ENCODE data around the gene TMEM171. TPM values are rescaled to one million over a fixed set of nuclear protein-coding genes. Genes with fewer than 3 reads are reported as not detected.

Gene TMEM171
- total and polyA plus RNA-seq, 4 donors: 1.0 to 2.1 (median 1.4) TPM; not detected in 1

- H3K4me1 ChIP-seq (ENCODE audit: control insufficient read depth in 4 of 4, insufficient read depth in 4 of 4, low read length in 3 of 4): no peaks in the 10 kb centered on the region
- TF ChIP-seq ZBTB33 (IDR thresholded peaks at IDR 0.05): no peak
- no peak for TF ChIP-seq REST (IDR thresholded peaks at IDR 0.05)
- TF ChIP-seq ATF3 (IDR thresholded peaks at IDR 0.05): no peak
- TF ChIP-seq EGR1 (IDR thresholded peaks at IDR 0.05; ENCODE audit: low read depth in 2 of 2): no peak
- no peak for TF ChIP-seq TAF1 (conservative IDR thresholded peaks at IDR 0.05)
- TF ChIP-seq GABPA (IDR thresholded peaks at IDR 0.05 in 1 of 2, conservative IDR thresholded peaks at IDR 0.05 in 1 of 2): no peak
- no peak for TF ChIP-seq HNF4A (conservative IDR thresholded peaks at IDR 0.05)
- TF ChIP-seq HNF4G (IDR thresholded peaks at IDR 0.05): no peak
- TF ChIP-seq RXRA (IDR thresholded peaks at IDR 0.05): no peak
- TF ChIP-seq MAX (IDR thresholded peaks at IDR 0.05): no peak
- no peak overlapping the region for H3K4me3 ChIP-seq (ENCODE audit: low read depth in 1 of 3, low read length in 3 of 3)
- DNase-seq (ENCODE audit: low spot score): no peak
- no peak overlapping the region for H3K9ac ChIP-seq (ENCODE audit: low read depth in 1 of 2, low read length in 2 of 2)
- 86% methylated on average over 2 of the region's 2 CpGs for WGBS
- H3K36me3 ChIP-seq (ENCODE audit: control insufficient read depth in 4 of 4, insufficient read depth in 3 of 4, low read depth in 1 of 4, low read length in 3 of 4): no peaks in the 10 kb centered on the region
- H3K27ac ChIP-seq (ENCODE audit: low read depth in 1 of 2, low read length in 2 of 2): no peak overlapping the region
- no peaks in the 10 kb centered on the region for H3K9me3 ChIP-seq (ENCODE audit: control insufficient read depth in 4 of 4, low read length in 3 of 4)
- H3K27me3 ChIP-seq (ENCODE audit: control insufficient read depth in 4 of 4, insufficient read depth in 4 of 4, low read length in 3 of 4): no peaks in the 10 kb centered on the region
Measured at GRCh38 chr5:73132759-73133158, 12.4 kb downstream of the TMEM171 start.

GRCh38 chr5:73135021-73135420, 14.6 kb downstream of the TMEM171 start:
- Histone ChIP-seq H3K27me3 (ENCODE audit: control insufficient read depth in 4 of 4, insufficient read depth in 4 of 4, low read length in 3 of 4) (no peaks in the 10 kb centered on the region), H3K27ac (ENCODE audit: low read depth in 1 of 2, low read length in 2 of 2) (no peak overlapping the region), H3K4me1 (ENCODE audit: control insufficient read depth in 4 of 4, insufficient read depth in 4 of 4, low read length in 3 of 4) (no peaks in the 10 kb centered on the region), H3K4me3 (ENCODE audit: low read depth in 1 of 3, low read length in 3 of 3) (no peak overlapping the region), H3K36me3 (ENCODE audit: control insufficient read depth in 4 of 4, insufficient read depth in 3 of 4, low read depth in 1 of 4, low read length in 3 of 4) (no peaks in the 10 kb centered on the region), H3K9ac (ENCODE audit: low read depth in 1 of 2, low read length in 2 of 2) (no peak overlapping the region), H3K9me3 (ENCODE audit: control insufficient read depth in 4 of 4, low read length in 3 of 4) (no peaks in the 10 kb centered on the region)
- no peak for DNase-seq (ENCODE audit: low spot score)
- WGBS: 93% methylated on average over 3 of the region's 3 CpGs
- TF ChIP-seq TAF1 (conservative IDR thresholded peaks at IDR 0.05): no peak
- TF ChIP-seq FOXA2 (IDR thresholded peaks at IDR 0.05): no peak
- TF ChIP-seq SP1 (IDR thresholded peaks at IDR 0.05): no peak
- no peak for TF ChIP-seq MAX (IDR thresholded peaks at IDR 0.05)
- no peak for TF ChIP-seq HNF4A (conservative IDR thresholded peaks at IDR 0.05)
- no peak for TF ChIP-seq CTCF (IDR thresholded peaks at IDR 0.05; ENCODE audit: low read depth, low read length, missing input control)
- TF ChIP-seq ATF3 (IDR thresholded peaks at IDR 0.05): no peak
- no peak for TF ChIP-seq GABPA (IDR thresholded peaks at IDR 0.05 in 1 of 2, conservative IDR thresholded peaks at IDR 0.05 in 1 of 2)
- no peak for TF ChIP-seq REST (IDR thresholded peaks at IDR 0.05)
- no peak for TF ChIP-seq NR2F2 (IDR thresholded peaks at IDR 0.05)
- TF ChIP-seq HNF4G (IDR thresholded peaks at IDR 0.05): no peak
- no peak for TF ChIP-seq EGR1 (IDR thresholded peaks at IDR 0.05; ENCODE audit: low read depth in 2 of 2)
- no peak for TF ChIP-seq YY1 (IDR thresholded peaks at IDR 0.05)
- no peak for TF ChIP-seq RAD21 (IDR thresholded peaks at IDR 0.05)
- TF ChIP-seq RXRA (IDR thresholded peaks at IDR 0.05): no peak
- no peak for TF ChIP-seq ZBTB33 (IDR thresholded peaks at IDR 0.05)
- TF ChIP-seq FOXA1 (IDR thresholded peaks at IDR 0.05): no peak

Data from liver (tissue), 9 donors.